Stimulated activated CD8-positive, alpha-beta memory T cell treated with anti-CD3 and anti-CD28 coated beads, Interleukin-15, amount 100 ng/mL, for 4 hours (primary cell): ENCODE data around the gene ARHGAP33.

ENCODE experiments used
- DNase-seq, 2 donors: peaks; one replicate each; pipeline ENCODE4 v3.0.0-alpha.2; 2020; ENCODE audit warnings: low read depth in 2 of 2

Gene ARHGAP33

DNA sequence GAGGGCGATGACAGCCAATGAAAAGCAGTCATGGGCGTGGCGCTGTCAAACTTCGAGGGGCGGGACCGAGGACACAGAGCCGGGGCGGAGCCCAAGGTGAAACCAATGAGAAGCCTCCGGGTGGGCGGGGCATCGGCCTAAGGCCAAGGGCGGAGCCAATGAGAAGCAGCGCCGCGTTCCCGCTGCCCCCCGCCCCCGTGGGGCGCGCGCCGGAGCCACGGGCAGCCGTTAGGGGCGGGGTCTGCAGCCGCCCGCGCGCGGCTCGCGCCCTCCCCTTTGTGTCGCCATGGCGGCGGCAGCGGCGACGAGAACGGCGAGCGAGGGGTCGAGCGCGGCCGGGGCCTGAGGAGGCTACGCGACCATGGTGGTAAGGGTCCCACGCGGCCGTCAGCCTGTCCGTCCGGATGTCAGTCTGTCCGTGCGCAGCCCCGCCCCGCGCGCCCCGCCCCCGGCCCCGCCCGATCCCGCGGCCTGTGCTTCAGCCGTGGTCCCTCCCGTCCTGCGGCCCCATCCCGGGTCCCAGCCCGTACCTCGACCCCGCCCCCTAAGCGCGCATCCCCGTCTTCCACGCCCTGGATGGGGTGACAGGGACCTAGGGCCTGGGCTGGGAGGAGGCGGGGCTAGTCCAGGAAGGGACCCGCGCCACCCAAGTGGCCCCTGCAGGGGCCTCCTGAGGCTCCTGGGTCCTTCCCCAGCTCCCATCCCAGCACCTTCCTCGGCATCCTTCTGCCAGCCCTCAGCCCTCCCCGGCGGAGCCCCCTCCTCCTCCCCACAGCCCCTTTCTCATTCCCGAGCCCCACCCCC, at the start of gene ARHGAP33:
TSS of gene ARHGAP33 (plus strand) at position 267 of the 804 bp plus-strand sequence. CDS start at position 362, 95 bp downstream.
- peak; percentile 93 to 97 for DNase-seq

DNA sequence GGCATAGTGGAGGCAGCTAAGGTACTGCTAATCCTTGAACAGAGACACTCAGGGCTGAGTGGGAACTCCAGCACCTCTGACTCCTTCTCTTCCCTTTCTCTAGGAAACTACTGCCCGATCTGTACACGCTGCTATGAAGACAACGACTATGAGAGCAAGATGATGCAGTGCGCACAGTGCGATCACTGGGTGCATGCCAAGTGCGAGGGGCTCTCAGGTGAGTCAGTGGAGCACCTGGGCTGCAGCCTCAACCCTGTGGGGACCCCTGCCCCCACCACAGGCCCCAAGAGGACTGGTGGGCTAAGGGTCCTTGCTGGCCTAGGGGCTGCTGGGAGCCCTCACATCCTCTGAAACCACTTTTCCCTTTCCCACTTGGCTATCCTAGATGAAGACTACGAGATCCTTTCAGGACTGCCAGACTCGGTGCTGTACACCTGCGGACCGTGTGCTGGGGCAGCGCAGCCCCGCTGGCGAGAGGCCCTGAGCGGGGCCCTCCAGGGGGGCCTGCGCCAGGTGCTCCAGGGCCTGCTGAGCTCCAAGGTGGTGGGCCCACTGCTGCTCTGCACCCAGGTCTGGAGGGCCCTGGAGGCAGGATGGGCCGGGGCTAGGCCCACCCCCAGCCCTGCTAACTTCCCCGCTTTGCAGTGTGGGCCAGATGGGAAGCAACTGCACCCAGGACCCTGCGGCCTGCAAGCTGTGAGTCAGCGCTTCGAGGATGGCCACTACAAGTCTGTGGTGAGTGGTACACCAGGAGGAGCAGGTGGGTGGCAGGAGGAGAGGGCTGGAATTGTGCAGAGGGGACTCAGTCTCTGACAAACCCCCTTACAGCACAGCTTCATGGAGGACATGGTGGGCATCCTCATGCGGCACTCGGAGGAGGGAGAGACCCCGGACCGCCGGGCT, 48.1 kb upstream of the ARHGAP33 start:
- no peak for DNase-seq

GRCh38 chr19:35727956-35728706, 47.2 kb upstream of the ARHGAP33 start:
- DNase-seq: no peak

DNA sequence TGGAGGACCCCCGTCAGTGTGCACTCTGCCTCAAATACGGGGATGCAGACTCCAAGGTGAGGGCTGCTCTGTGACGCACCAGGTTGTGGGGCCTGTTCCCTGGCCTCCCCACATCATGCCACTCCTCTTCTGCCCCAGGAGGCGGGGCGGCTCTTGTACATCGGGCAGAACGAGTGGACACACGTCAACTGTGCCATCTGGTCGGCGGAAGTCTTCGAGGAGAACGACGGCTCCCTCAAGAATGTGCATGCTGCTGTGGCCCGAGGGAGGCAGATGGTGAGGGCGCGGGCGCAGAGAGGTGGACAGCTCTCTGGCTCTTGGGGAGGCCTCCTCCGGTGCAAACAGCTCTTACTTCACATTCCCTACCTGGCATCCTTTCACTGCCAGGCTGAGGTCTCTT, 46.3 kb upstream of the ARHGAP33 start:
- no peak for DNase-seq

DNA sequence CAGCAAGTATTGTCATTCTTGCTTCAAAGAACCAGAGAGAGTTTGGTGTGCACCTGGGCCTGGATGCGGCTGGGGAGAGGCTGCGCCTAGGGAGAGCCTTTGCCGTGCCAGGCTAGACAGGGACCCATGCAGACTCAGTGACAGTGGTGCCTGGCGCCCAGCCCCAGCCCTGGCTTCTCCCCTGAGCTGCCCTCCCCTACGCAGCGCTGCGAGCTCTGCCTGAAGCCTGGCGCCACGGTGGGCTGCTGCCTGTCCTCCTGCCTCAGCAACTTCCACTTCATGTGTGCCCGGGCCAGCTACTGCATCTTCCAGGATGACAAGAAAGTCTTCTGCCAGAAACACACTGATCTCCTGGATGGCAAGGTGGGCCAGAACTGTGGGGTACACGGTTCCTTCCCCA, 45.6 kb upstream of the ARHGAP33 start:
- DNase-seq: no peak

- no peak for DNase-seq
Observed at GRCh38 chr19:35730326-35730725, 45.0 kb upstream of the ARHGAP33 start.

DNA sequence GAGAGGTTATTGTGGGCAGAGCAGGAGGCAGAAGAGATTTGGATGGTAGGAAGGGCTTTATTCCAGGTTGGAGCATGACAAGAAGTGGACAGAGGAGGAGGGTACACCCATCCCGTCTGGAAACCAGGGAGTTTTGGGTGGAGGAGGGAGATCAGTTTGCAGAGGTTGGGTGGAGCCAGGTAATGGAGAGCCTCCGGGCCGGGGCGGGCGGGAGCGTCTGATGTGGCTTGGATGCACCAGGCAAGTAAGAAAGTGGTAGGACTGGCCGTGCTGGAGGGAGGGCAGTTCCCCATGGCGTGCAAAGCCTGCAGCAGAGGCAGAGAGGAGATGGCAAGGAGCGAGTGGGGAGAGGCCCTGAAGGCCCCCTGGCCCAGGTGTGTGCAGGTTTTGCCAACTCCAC, 44.0 kb upstream of the ARHGAP33 start:
- DNase-seq: no peak

DNA sequence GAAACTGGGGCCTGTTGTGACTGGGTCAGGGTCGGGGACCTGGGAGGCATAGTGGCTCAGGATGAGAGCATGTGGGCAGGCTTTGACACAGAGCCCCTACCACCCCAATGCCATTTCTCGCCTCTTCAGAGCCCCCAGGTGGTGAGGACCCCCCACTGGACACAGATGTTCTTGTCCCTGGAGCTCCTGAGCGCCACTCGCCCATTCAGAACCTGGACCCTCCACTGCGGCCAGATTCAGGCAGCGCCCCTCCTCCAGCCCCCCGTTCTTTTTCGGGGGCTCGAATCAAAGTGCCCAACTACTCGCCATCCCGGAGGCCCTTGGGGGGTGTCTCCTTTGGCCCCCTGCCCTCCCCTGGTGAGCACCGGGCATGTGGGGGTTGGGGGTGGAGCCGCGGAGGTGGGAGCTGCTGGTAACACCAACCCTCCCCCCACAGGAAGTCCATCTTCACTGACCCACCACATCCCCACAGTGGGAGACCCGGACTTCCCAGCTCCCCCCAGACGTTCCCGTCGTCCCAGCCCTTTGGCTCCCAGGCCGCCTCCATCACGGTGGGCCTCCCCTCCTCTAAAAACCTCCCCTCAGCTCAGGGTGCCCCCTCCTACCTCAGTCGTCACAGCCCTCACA, 43.5 kb upstream of the ARHGAP33 start:
- DNase-seq: no peak

GRCh38 chr19:35732540-35733179, 42.7 kb upstream of the ARHGAP33 start:
- no peak for DNase-seq

DNA sequence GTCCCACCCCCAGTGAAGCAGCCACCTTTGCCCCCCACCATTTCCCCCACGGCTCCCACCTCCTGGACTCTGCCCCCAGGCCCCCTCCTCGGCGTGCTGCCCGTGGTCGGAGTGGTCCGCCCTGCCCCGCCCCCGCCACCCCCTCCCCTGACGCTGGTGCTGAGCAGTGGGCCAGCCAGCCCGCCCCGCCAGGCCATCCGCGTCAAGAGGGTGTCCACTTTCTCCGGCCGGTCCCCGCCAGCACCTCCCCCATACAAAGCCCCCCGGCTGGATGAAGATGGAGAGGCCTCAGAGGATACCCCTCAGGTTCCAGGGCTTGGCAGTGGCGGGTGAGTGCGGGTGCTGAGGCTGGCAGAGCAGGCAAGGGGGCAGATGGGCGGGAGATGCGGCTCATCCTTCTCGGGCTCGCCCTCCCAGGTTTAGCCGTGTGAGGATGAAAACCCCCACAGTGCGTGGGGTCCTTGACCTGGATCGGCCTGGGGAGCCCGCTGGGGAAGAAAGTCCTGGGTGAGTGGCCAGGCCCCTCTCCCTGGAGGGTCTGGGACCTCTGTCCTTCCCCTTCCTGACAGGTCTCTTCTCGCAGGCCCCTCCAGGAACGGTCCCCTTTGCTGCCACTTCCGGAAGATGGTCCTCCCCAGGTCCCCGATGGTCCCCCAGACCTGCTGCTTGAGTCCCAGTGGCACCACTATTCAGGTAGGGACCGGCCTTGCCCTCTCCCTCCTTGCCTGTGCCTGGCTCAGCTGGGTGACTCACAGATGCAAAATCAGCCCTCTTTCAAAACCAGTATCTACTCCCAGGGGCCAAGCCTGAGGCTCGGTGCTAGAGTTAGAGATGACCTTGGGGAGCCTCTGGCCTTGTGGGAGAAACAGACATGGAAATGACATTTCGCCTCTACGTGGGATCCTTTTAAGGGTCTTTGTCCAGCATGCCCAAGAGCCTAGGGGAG, 41.9 kb upstream of the ARHGAP33 start:
- no peak for DNase-seq

DNA sequence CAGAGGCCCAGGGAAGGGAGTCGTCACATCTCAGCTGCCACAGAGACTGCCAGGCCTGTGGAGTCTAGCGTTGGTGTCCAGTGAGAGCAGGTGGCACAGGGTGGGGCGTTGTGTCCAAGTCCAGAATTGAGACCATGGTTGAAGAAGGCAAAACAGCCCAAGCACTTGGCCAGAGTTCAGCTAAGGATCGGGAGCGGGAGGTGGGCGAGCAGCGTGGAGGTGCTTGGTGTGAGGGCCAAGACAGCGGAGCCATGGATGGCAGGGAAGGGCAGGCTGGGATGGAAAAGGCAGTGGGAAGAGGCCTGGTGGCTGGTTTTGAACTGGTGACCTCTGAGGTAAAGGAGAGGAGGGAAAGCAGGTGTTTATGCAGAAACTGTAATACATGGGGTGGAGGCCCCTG, 41.1 kb upstream of the ARHGAP33 start:
- no peak for DNase-seq

- no peak for DNase-seq
Observed at GRCh38 chr19:35734889-35735288, 40.5 kb upstream of the ARHGAP33 start.

DNA sequence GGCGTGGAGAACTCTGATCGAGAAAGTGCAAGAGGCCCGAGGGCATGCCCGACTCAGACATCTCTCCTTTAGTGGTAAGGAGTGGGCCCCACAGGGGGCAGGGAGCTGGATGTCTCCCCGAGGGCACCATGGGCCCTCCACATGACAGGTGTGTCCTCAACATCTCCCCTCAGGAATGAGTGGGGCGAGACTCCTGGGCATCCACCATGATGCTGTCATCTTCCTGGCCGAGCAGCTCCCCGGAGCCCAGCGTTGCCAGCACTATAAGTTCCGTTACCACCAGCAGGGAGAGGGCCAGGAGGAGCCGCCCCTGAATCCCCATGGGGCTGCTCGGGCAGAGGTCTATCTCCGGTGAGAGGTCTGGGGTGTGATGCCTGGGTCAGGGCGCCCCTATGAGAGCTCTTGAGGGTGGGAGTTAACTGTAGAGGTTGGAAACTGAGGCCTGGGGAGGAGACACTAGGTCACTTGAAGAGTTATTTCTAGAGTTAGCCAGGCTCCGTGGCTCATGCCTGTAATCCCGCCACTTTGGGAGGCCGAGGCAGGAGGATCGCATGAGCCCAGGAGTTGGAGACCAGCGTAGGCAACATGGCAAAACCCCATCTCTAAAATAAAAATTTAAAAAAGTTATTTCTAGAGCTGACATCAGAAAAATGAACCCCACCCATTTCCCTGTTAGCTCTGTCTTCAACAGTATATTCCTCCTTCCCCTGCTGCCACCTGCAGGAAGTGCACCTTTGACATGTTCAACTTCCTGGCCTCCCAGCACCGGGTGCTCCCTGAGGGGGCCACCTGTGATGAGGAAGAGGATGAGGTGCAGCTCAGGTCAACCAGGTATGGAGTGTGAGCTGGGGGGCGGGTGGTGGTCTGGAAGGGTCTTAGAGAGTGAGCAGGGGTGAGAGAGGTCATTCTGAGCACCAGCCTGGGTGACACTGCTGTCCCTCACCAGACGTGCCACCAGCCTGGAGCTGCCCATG, 38.2 kb upstream of the ARHGAP33 start:
- no peak for DNase-seq

DNA sequence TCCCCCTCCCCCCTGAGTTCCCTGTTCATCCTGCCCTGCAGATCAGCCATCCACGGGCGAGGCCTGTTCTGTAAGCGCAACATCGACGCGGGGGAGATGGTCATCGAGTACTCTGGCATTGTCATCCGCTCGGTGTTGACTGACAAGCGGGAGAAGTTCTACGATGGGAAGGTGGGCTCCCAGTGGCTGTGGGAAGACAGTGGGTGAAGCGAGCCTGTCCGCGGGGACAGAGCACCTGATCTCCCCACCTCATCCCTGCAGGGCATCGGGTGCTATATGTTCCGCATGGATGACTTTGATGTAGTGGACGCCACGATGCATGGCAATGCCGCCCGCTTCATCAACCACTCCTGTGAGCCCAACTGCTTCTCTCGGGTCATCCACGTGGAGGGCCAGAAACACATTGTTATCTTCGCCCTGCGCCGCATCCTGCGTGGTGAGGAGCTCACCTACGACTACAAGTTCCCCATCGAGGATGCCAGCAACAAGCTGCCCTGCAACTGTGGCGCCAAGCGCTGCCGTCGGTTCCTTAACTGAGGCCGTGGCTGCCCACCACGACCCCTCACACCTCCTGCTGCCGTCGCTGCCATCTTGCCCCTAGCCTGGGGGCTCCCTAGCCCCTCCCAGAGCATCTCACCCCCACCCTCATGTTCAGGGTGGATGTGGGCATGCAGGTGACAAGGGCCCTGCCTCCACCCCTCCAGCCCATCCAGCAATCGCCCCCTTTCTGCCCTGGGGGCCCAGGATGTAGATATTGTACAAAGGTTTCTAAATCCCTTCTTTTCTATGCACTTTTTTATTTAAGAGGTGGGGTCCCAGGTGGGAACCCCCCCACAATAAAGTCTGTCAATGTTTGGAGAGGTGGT, 37.1 kb upstream of the ARHGAP33 start:
- DNase-seq: no peak

DNA sequence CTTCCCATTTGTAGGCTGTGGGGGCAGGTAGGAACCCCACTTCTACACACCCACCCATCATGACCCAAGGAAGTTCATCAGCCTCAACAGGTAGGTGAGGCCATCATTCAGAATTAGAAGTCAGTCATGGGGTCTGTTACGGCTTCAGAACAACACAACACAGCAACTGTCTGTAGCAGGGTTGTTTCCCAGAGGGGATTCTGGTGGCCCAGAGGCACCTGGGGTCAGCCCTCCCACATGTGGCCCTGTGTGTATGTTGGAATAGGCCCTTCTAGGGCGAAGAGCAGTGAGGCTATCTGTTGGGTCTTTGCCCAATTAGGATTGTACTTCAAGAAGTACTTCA, 36.5 kb upstream of the ARHGAP33 start:
- DNase-seq: no peak

DNA sequence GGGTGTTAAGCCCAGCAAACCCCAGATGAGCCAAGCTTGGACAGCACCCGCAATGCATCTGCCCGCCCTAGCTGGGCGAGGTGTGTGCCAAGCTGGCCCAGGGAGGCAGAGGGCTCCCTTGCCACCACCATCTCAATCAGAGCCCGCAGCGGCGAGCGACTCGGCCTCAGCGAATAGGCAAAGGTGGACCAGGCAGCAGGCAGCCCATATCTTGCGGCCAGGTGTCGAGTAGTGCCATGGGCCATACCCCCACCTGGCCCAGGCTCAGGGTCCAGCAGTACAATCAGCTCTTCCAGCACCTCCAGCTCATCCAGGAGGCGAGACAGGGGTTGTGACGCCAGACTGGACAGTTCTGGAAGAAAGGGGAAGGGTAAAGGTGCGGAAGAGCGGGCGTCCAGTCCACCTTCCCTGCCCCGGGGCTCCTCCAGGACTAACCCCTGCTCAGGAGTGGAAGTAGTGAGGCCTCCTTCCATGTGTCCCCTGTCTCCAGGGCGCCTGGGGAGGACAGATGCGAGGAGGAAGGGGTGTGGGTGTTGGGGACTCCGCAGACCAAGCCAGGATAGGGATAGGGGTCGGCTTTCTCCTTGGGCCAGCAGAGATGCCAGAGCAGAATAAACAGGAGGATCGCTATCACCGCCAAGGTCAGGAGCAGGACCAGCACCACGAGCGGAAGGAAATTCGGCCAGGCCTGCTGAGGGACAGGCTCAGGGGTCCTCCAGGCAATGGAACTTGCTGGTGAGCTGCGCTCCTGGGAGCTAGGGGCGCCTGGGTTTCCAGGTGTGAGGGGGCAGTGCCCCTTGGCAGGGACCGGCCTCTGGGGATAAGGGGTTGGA, 35.9 kb upstream of the ARHGAP33 start:
- DNase-seq: no peak

DNA sequence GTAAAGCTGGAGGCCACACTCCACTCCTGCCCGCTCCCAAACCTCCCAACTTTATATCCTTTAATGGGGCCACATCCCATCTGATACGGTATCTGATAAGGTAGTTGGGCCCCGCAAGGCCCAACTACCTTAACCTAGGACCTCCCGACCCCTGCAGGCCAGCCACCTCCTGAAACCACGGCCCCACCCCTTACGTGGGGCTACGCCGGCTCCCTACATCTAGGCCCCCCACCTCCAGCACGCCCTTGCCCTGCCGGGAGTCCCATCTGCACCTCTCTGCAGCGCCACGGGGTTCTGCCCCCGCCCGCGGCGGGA, 35.3 kb upstream of the ARHGAP33 start:
- DNase-seq: no peak
